GM12874 (cell line): Measurements from ENCODE around the gene PACSIN2.
A peak's percentile ranks its signal among the peaks of the same experiment; 100 is the strongest.

Experiments used
- CTCF ChIP-seq: IDR thresholded peaks from 2 replicates; pipeline ENCODE4 v1.5.1; 2011; ENCODE audit warnings: low read depth, mild to moderate bottlenecking, control low read depth, low read length, moderate library complexity; ENCODE audit not compliant: insufficient read depth

The PACSIN2 gene

GRCh38 chr22:42905702-42906183 lies 109.2 kb downstream of the PACSIN2 start:
- TF ChIP-seq CTCF, result no peak

GRCh38 chr22:42905217-42905616 lies 109.7 kb downstream of the PACSIN2 start:
- no peak for TF ChIP-seq CTCF

DNA sequence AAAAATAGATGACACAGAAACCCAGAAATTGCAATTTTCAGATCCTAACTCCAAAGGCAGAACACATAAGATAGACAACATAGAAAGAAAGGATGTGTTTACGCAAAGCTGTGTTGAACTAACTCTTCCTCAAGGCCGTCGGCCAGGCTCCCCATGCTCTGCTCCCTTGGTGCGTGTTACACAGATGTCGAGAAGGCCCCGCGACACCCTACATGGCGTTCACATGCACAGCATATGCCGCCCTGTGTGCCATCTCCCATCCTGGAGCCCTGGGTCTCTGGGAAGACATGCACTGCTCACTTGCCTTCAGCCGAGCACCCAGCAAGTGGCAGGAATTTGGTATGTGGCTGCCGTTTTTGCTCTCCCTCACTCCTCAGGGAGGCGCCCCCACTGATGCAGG lies 110.9 kb downstream of the PACSIN2 start:
- no peak for TF ChIP-seq CTCF

- TF ChIP-seq CTCF, result no peak
Measured at GRCh38 chr22:42902875-42903510, 112.0 kb downstream of the PACSIN2 start.

DNA sequence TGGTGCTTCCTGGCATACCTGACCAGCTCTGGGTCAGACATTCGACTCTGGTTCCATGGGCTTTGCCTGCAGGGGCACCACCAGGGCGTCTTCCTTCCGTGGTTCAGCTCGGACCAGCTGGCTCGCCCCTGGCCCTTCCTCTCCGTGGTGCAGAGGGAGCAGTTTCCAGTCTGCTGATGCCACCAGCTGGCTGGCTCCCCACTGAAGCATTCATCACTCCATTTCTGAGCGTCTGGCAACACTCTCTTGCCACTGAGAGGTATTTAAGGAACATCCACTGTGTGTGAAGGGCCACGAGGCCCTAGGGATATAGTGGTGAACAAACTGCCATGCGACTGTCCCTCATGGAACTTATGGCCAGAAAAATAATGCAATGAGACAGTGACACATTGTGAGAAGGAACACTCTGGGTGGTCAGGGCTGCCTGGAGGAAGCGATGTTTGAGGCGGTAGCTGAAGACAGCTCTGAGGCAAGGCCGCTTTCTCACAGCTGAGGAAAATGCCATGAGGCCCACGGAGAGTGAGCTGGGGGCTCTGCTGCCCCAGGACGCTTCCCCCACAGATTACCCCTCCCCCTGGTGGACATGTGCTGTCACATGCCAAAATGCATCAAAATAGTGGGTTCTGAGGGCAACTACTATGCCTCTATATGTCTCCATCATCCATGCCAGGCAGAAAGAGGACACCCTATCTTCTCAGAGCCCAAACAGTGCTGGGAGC lies 113.0 kb downstream of the PACSIN2 start:
- TF ChIP-seq CTCF, result peak; percentile 54

DNA sequence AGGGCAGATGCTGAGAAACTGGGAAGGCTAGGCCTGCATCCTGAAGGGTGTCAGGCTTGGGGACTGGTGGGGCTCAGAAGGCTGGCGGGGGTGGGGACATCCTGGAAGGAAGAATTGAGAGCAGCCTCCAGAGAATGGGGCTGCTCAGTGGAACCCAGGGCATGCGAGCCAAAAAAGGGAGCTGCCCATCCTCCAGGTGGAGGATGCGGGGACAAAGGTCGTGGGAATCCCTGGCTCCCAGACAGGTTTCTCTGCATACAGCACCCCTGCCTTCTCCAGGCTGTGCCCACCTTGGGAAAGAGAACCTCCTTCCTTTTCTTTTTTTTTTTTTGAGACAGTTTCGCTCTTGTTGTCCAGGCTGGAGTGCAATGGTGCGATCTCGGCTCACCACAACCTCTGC lies 117.0 kb downstream of the PACSIN2 start:
- TF ChIP-seq CTCF, result no peak

- TF ChIP-seq CTCF, result no peak
Measured at GRCh38 chr22:42895541-42895981, 119.4 kb downstream of the PACSIN2 start.
